Stomach (tissue), 9 donors: Measurements from ENCODE around the gene NRTN. TPM values are rescaled to one million over a fixed set of nuclear protein-coding genes. Genes with fewer than 3 reads are reported as not detected.

Experiments used
- DNase-seq, 2 donors: peaks; one replicate each; pipeline versions ENCODE4 v3.0.0 to v3.0.0-alpha.2; 2013 to 2019
- H3K27ac ChIP-seq, 5 donors: fragments of 200-600 bp in 4 of 5; sonication (generic) in 4 of 5; one replicate each; pipeline ENCODE4 v1.5.1; 2013 to 2019; ENCODE audit warnings: mild to moderate bottlenecking in 1 of 5, moderate library complexity in 1 of 5
- H3K27me3 ChIP-seq, 3 donors: fragments of 200-600 bp; sonication (generic); one replicate each; pipeline ENCODE4 v1.5.1; 2017 to 2019; ENCODE audit warnings: mixed run types in 1 of 3
- H3K36me3 ChIP-seq, 4 donors: fragments of 200-600 bp; sonication (generic); 1 replicate in 3 of 4; 2 replicates in 1 of 4; pipeline ENCODE4 v1.5.1; 2016 to 2019
- H3K4me1 ChIP-seq, 4 donors: fragments of 200-600 bp; sonication (generic); one replicate each; pipeline ENCODE4 v1.5.1; 2016 to 2019
- H3K4me3 ChIP-seq, 4 donors: fragments of 200-600 bp; sonication (generic) in 3 of 4; one replicate each; pipeline ENCODE4 v1.5.1; 2016 to 2019; ENCODE audit warnings: mild to moderate bottlenecking in 1 of 4
- H3K9me3 ChIP-seq, 4 donors: fragments of 200-600 bp; sonication (generic); one replicate each; pipeline ENCODE4 v1.5.1; 2016 to 2019
- EP300 ChIP-seq: sonication (generic); formaldehyde crosslinking; IDR thresholded peaks from one replicate; pipeline ENCODE4 v1.6.1; 2017; ENCODE audit warnings: antibody characterized with exemption
- POLR2A ChIP-seq, 4 donors: fragments of 450-650 bp; IDR thresholded peaks; one replicate each; pipeline ENCODE4 v1.6.1; 2016; ENCODE audit warnings: antibody characterized with exemption in 4 of 4, control low read depth in 2 of 4, mild to moderate bottlenecking in 1 of 4, moderate library complexity in 1 of 4
- POLR2AphosphoS5 ChIP-seq, 3 donors: sonication (generic); formaldehyde crosslinking; IDR thresholded peaks; one replicate each; pipeline ENCODE4 v1.6.1; 2016; ENCODE audit warnings: antibody characterized with exemption in 3 of 3
- WGBS, 5 donors: extraction: QIAGEN DNeasy Blood & Tissue Kit in 3 of 5; methylation state at CpG; one replicate each; pipeline versions ENCODE4 v1.1.5 to v1.1.7; 2013 to 2018; 5-methylcytosine and 5-hydroxymethylcytosine counted together
- intact Hi-C: fragments of 100-400 bp; cut with DNase I; formaldehyde crosslinking; loops from one replicate; pipeline ENCODE4 v1.15.1; 2023; ENCODE audit warnings: low total_unique reads
- polyA plus RNA-seq, 3 donors: library from polyadenylated mRNA; stranded (reverse); fragments of 200-250 nt; gene quantifications; one replicate each; pipeline ENCODE4 v1.2.3, GENCODE V29; 2013
- total RNA-seq, 5 donors: library from RNA; depleted of rRNA; stranded (reverse); fragments of >200 nt; gene quantifications; one replicate each; pipeline versions ENCODE4 v1.1.0 to v1.2.3, GENCODE V29; 2014 to 2016
- TF ChIP-seq, protein P1 (sequence below), 7 experiments: fragments of 450-650 bp in 4 of 7; fragments of 200-600 bp in 3 of 7; sonication (generic) in 3 of 7; IDR thresholded peaks; one replicate each; pipeline ENCODE4 v1.5.1; 2016 to 2019; ENCODE audit warnings: antibody characterized with exemption in 7 of 7, control low read depth in 2 of 7, mild to moderate bottlenecking in 1 of 7
- donor health status: healthy with polysubstance abuse.
- donor health status: Bipolar disorder and iron deficiency.
- donor health status: healthy.

Gene NRTN
- total and polyA plus RNA-seq, 8 donors: 0.92 to 7.1 (median 3.8) TPM; not detected in 2

DNA sequence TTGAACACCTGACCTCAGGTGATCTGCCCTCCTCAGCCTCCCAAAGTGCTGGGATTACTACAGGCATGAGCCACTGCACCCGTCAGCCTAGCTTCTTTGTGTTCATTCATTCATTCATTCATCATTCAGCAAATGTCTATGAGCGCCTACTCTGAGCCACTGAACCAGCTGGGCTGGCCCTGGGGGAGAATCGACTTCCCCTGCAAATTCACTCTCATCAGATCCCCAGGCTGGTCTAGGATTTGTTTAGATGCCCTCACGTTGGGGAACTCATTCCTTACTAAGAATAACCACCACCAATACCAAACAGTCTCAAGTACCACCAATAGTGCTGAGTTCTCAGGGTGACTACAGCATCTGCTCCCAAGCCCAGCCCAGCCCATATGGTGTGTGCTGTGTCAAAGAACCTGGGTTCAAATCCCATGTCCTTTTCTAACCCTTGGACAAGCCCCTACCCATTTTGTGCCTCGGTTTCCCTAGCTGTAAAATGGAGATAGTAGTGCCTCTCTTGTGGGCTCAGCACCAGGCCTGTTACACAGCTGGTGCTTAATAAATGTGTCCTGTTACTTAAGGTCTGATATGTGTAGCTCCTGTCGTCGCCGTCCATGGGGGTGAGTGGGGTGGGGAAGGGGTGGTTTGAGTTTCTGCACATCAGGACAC lies 16.8 kb downstream of the NRTN start:
- H3K27me3 ChIP-seq: no peaks in the 10 kb centered on the region
- no peaks in the 10 kb centered on the region for H3K36me3 ChIP-seq
- H3K9me3 ChIP-seq: no peaks in the 10 kb centered on the region
- TF ChIP-seq POLR2AphosphoS5 (IDR thresholded peaks at IDR 0.05) (no peak), EP300 (no peak), POLR2A (IDR thresholded peaks at IDR 0.05) (no peak)
- TF ChIP-seq, protein P1, sequence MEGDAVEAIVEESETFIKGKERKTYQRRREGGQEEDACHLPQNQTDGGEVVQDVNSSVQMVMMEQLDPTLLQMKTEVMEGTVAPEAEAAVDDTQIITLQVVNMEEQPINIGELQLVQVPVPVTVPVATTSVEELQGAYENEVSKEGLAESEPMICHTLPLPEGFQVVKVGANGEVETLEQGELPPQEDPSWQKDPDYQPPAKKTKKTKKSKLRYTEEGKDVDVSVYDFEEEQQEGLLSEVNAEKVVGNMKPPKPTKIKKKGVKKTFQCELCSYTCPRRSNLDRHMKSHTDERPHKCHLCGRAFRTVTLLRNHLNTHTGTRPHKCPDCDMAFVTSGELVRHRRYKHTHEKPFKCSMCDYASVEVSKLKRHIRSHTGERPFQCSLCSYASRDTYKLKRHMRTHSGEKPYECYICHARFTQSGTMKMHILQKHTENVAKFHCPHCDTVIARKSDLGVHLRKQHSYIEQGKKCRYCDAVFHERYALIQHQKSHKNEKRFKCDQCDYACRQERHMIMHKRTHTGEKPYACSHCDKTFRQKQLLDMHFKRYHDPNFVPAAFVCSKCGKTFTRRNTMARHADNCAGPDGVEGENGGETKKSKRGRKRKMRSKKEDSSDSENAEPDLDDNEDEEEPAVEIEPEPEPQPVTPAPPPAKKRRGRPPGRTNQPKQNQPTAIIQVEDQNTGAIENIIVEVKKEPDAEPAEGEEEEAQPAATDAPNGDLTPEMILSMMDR (IDR thresholded peaks at IDR 0.05): no peak
- no peak for DNase-seq
- H3K4me1 ChIP-seq: peaks cover 11 to 34% (median 14%) of the 10 kb centered on the region in 4 donors
- no peak overlapping the region for H3K27ac ChIP-seq
- no peak overlapping the region for H3K4me3 ChIP-seq
- intact Hi-C loops: no loop called here
- 32 to 52% (median 44%) methylated on average over 8 of the region's 8 CpGs for WGBS, 5 donors

DNA sequence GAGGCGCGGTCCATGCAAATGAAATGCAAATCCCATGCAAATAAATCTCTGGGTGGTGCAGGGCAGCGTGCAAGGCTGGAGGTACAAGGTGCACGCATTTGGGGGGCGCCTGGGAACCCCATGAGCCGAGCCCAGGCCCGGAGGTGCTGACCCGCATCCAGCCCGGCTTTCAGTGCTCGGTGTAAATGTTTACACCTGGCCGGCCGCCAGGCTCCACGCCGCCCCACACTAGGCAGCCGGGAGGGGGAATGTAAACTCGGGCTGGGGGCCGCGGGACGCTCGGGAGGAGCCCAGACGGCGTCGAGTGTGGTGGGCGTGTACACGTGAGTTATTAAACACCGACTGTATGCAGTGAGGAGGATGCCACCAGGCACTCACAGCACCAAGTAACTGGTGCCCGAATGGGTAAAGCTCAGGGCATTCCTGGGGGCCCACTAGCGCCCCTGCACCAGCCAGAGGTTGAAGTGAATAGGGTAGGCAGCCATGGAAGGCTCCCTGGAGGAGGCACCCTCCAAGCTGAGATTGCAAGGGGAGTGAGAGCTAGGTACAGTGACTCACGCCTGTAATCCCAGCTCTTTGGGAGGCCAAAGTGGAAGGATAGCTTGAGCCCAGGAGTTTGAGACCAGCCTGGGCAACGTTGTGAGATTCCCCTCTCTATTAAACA lies 17.4 kb downstream of the NRTN start:
- Histone ChIP-seq H3K4me3 (no peak overlapping the region), H3K4me1 (peaks cover 17 to 41% (median 21%) of the 10 kb centered on the region in 4 donors), H3K9me3 (no peaks in the 10 kb centered on the region), H3K36me3 (no peaks in the 10 kb centered on the region), H3K27ac (no peak overlapping the region), H3K27me3 (no peaks in the 10 kb centered on the region)
- intact Hi-C loops: no loop called here
- TF ChIP-seq POLR2AphosphoS5 (IDR thresholded peaks at IDR 0.05) (no peak), POLR2A (IDR thresholded peaks at IDR 0.05) (no peak), EP300 (no peak)
- TF ChIP-seq, protein P1 (IDR thresholded peaks at IDR 0.05): no peak
- 15 to 41% (median 22%) methylated on average over 18 to 30 of the region's 30 CpGs for WGBS, 5 donors
- peak; percentile 62 to 69 for DNase-seq

DNA sequence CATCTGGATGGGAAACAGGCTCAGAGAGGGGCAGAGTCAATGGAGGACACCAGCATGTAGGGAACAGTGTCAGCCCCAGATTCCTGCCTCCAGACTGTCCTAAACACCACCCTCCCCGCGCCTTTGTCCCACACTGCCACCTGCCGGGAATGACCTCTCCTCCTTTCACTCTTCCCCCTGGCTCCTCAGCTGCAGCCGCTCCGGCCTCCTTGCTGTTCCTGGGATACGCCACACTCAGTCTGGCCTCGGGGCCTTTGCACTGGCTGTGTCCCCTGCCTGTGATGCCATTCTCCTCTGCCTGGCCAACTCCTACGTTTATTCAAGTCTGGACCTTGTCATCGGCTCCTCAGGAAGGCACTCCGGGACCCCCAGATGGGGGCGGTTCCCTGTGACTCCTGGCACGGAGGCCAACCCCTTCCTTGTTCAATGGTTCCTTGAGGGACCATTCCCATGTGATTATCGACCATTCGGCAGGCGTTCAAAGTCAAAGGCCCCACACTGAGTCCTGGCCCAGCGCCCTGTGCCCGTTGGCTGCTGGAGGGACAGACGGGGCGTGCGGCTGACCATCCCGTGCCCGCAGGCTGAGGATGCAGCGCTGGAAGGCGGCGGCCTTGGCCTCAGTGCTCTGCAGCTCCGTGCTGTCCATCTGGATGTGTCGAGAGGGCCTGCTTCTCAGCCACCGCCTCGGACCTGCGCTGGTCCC lies 18.9 kb downstream of the NRTN start:
- Histone ChIP-seq H3K27ac (no peak overlapping the region), H3K27me3 (peaks cover 0 to 5% (median 0%) of the 10 kb centered on the region in 3 donors), H3K4me1 (peaks cover 24 to 43% (median 31%) of the 10 kb centered on the region in 4 donors), H3K4me3 (no peak overlapping the region), H3K36me3 (no peaks in the 10 kb centered on the region), H3K9me3 (no peaks in the 10 kb centered on the region)
- TF ChIP-seq, protein P1 (IDR thresholded peaks at IDR 0.05): peak in 3 of 7 experiments; percentile 27 to 47 (median 37)
- TF ChIP-seq EP300: no peak
- whole genome bisulfite sequencing, 5 donors: 76 to 84% (median 81%) methylated on average over 27 to 30 of the region's 30 CpGs
- peak; percentile 46 to 71 for DNase-seq
- intact Hi-C loops: no loop called here

DNA sequence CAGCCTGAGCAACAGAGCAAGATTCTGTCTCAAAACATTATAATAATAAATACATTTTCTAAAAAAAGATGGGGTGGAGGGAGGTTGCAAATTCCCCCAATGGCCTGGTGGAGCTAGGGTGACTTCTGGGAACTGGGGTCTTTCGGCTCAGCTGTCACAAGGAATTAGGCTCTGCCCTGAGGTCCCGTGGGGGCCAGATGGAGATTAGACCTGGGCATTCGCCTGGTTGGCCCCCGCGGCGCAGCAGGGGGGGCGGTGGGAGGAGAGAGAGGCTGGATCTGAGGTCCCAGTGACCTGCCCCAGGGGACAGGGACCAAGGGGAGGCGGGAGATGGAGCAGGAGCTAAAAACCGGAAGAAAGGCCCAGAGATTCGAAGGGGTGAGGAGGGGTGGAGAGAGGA lies 19.9 kb downstream of the NRTN start:
- H3K4me1 ChIP-seq: peaks cover 33 to 53% (median 41%) of the 10 kb centered on the region in 4 donors
- no peak overlapping the region for H3K27ac ChIP-seq
- peak in 1 of 2 donors; percentile 3 for DNase-seq
- intact Hi-C loops: no loop called here
- WGBS, 5 donors: 84 to 88% (median 88%) methylated on average over 10 of the region's 10 CpGs
- no peaks in the 10 kb centered on the region for H3K36me3 ChIP-seq
- no peaks in the 10 kb centered on the region for H3K9me3 ChIP-seq
- no peak overlapping the region for H3K4me3 ChIP-seq
- H3K27me3 ChIP-seq: peaks cover 0 to 15% (median 0%) of the 10 kb centered on the region in 3 donors
- TF ChIP-seq POLR2A (IDR thresholded peaks at IDR 0.05) (no peak), EP300 (no peak), POLR2AphosphoS5 (IDR thresholded peaks at IDR 0.05) (no peak)
- TF ChIP-seq, protein P1 (IDR thresholded peaks at IDR 0.05): no peak
